ENCODE results near the gene KLHL29. TPM values are rescaled to one million over a fixed set of nuclear protein-coding genes. Genes with fewer than 3 reads are reported as not detected.

The KLHL29 gene
- total RNA-seq, 1 donor from 2014 or later = 1.6 TPM

- intact Hi-C loops (cut with DNase I) = no loop called here
- DNase-seq (ENCODE audit: low spot score) = peak; percentile 46
Measured at GRCh38 chr2:23483791-23484190, 98.8 kb downstream of the KLHL29 start.

DNA sequence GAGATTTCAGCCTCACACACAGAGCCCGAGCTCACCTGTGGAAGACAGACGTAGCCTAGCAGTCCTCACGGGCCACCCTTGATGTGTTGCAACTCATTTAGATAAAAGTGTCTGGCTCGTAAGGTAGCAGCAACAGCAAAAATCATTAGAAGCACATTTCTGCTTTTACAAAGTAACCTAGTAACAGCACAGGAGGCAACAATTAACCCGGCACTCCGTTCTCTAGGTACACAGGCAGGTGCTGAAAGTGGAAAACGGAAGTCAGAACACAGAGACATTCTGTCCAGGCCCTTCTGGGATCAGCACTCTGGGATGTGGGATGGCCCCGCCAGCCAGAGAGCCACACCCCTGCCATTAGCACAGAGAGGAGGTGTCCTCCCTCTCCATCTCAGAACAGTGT lies 99.3 kb downstream of the KLHL29 start:
- DNase-seq (ENCODE audit: low spot score) = no peak
- intact Hi-C loops (cut with DNase I) = no loop called here

DNA sequence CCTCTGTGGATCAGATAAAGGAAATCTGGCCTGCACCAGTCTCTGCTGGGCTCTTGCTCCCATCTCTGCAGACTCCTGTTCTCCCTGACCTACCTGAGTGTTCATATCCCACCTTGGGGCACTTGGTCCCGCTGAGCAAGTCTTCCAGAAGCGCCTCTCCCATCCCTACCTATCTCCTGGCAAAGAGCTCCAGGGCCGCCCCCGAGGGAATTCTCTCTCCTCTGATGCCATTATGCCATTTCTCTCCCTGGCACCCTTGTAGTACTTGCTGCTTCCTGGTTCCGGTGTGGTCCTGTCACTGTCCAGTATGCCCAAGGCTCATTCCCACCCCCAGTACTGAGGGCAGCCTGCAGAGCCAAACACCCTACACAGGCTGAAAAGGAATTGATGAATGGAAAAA lies 99.8 kb downstream of the KLHL29 start:
- intact Hi-C loops (cut with DNase I) = no loop called here
- peak; percentile 38 for DNase-seq (ENCODE audit: low spot score)

DNA sequence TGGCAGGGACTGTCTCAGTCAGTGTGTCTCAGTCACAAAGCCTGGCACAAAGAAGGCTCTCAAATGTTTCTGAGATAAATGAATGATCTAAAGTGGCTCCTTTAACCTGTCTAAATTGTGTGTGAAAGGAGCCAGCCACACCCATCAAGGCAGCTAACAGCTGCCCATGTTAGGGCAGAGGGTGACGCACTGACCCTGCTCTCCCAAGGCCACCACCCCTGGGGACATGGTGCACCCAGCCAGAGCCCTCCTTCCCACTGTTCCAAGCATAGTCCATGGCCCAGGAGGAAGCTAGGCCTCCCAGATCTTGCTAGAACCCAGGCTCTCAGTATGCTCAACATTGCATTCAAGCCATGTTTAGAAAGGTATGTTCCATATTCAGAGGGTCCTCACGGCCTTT lies 100.3 kb downstream of the KLHL29 start:
- no peak for DNase-seq (ENCODE audit: low spot score)
- intact Hi-C loops (cut with DNase I) = no loop called here

DNA sequence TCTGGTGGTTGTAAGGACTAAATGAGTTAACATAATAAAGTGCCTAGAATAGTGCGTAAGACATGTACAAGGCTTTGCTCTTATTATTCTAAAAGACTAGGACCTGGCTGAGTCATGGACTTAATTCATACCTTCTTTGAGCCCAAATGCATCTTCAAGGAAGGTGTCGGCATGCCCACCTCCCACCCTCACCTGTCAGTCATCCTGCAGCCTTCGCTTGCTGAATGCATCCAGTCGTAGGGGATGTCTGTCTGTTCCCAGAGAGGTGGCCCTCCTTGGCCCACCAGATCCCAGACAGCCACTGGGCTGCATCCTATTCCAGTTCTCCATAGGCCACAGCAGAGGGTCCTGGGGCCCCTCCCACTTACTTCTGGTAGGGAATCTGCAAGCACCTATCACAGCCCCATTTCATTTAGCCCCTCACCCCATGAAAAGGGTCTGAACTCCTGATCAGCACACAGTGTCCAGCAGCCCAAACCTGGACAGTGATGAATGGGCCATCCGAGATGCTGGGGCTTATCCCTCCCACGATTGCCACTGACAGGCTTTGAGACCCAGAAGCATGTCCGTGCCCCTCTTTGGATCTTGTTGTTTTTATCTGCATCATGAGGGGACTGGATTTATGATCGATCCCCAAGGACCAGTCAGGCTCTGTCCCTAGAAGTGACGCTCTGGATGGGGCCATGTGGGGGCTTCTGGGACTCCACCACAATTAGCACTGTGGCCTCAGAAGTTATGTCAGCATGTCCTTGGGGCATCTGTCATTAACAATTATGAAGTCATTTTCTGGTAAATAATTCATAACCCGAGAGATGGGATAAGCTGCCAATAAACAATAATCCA lies 101.1 kb downstream of the KLHL29 start:
- intact Hi-C loops (cut with DNase I) = no loop called here
- DNase-seq (ENCODE audit: low spot score) = no peak

DNA sequence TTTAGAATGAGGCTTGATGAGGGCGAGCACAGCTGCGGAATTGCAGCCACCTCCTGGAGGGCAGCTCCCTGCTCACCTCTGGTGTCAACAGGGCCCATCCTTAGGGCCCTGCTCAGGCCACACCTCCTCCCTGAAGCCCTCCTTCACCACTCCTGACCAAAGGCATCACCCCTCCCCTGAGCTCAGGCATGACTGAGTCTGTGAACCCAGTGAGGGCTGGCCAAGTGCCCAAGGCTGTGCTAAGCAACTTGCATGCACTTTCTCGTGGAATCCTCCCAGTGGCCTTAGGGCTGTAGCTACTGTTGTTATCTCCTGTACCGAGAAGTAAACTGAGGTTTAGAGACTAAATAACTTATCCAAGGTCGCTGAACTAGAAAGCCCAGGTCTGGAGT lies 101.7 kb downstream of the KLHL29 start:
- DNase-seq (ENCODE audit: low spot score) = no peak
- intact Hi-C loops (cut with DNase I) = no loop called here

DNA sequence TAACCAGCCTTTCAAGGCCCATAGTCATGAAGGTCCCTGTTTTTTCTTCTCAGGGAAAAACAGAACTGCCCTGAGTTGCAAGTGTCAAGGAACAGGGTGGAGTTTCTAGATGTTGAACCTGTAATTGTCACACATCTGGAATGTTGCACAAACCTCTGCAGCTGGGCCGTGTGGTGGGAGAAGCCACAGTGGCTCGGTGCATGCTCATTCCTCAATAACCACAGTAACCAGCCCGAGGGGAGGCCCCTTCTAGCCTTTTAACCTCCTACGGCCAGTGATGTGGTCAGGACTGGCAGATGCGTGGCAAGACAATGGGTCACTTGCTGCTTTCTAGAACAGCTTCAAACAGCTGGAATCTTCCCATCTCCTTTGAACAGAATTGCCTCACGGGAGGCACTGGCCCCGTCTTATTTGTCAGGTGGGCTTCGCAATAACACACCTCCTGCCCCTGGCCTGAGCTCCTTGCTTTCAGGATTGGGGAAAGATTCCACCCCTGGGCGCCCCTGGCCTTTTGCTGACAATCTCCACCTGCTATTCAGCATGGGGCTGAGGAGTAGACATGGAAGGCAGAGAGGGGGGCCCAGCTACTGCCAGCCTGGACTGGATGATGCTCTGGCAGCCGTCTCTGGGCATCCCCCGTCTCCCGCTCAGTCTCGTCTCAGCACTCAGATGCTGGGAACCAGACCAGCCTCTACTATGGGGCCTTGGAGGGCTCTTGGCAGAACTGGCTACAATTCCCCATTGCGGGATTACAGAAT lies 102.9 kb downstream of the KLHL29 start:
- intact Hi-C loops (cut with DNase I) = no loop called here
- no peak for DNase-seq (ENCODE audit: low spot score)

DNA sequence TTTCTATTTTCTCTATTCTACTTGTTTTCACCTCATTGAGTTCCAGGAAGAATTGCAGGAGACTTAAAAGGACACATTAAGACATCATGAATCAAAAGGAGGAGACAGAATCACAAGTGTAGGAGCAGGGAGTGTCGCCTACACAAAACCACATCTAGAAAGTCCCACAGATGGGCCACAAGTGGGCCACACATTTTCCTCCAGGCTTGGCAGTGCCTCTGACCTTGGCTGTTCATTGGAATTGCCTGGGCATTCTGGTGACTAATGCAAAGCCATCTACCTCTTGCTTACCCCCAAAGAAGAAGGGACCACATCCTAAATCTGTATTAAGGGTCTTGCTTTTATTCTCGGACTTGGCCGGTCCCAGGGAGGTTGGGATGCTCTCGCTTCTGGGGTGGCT lies 103.6 kb downstream of the KLHL29 start:
- no peak for DNase-seq (ENCODE audit: low spot score)
- intact Hi-C loops (cut with DNase I) = no loop called here

DNA sequence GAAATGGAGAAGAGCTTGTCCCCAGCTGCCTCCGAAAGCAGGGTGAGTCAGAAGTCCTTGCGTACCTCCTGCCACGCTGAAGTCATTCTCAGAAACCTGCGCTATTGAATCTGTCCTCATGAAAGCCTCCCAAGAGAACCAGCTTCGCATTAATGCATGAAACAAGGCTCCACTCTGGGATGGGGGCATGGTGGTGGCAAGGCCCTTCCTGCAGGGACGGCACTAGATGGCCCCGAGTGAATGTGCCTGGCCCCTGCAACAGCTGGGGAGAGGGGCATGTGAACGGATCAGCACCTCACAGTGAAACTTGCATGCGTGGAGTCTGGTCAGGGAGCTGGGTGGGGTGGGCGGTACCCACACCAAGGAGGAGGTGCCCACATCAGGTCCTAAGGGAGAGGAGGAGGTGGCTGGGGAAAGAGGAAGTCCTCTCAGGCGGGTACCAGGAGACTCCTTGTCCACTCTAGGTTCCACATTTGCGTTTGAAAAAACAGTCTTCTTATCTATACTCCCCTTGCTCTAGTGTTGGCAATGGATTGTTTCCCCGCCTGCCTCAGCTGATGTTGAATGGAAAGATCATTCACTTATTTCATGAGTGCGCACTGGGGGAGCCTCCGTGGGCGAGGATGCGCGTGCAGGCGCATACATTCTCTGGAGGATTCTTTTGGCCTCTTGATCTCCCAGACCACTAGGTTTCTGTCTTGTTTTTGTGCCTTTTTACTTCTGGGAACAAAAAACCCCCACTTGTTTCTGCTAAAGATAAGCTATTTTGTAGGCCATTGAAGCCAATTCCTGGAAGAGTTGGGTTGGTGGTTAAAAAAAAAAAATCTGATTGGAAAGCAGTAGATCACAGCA lies 104.7 kb downstream of the KLHL29 start:
- DNase-seq (ENCODE audit: low spot score) = no peak
- intact Hi-C loops (cut with DNase I) = no loop called here

DNA sequence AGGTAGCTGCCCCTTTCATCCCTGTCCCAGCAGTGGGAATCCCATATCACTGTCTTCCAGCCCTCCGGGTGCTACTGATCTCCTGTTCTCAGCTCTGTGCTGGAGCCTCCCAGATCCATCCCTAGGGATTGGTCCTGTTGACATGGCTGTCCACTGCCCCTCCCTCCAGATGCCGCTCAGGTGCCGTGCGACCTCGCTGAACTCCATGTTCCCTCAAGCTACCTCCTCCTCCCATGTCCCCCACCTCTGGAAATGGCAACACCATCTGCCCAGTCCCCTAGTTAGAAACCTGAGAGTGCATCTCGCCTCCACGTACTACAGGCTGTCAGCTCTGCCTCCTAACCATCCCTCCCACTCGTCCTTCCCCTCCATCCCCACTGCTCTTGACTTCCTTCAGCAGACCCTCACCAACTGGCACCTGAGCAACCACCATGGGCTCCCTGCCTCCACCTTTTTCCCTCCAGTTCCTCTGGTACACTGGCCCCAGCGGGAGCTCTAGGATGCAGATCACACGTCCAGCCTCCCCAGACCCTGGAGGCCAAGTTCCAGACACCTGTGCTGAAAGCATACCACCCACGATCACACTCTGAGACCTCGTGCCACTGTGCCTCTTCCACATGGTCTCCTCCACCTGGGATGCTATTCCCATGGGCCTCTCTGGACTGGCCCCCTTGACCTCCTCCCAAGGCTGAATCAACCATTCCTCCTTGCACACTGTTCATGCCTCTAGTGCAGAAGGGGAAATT lies 106.8 kb downstream of the KLHL29 start:
- DNase-seq (ENCODE audit: low spot score) = no peak
- intact Hi-C loops (cut with DNase I) = no loop called here

GRCh38 chr2:23492337-23492675 lies 107.3 kb downstream of the KLHL29 start:
- no peak for DNase-seq (ENCODE audit: low spot score)
- intact Hi-C loops (cut with DNase I) = no loop called here

DNA sequence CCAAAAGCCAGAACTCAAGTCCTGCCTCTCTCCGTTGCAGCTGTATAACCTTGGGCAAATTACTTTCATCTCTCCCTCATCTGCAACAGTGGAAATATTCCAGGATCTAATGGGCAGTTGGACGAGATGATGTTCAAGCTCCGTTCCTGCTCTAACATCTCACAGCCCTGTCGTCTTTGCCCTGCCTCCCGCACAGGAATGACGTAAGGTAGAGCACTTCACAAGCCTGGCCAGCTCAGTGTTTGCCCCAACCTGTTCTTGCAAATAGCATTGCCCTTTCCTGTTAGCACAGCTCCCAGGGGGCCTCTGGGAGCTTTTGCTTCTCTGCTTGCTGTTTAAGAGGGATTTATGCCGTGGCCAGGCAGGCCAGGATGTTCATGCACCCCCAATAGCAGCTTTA lies 107.9 kb downstream of the KLHL29 start:
- intact Hi-C loops (cut with DNase I) = no loop called here
- DNase-seq (ENCODE audit: low spot score) = no peak

GRCh38 chr2:23493846-23494245 lies 108.9 kb downstream of the KLHL29 start:
- intact Hi-C loops (cut with DNase I) = no loop called here
- DNase-seq (ENCODE audit: low spot score) = no peak

DNA sequence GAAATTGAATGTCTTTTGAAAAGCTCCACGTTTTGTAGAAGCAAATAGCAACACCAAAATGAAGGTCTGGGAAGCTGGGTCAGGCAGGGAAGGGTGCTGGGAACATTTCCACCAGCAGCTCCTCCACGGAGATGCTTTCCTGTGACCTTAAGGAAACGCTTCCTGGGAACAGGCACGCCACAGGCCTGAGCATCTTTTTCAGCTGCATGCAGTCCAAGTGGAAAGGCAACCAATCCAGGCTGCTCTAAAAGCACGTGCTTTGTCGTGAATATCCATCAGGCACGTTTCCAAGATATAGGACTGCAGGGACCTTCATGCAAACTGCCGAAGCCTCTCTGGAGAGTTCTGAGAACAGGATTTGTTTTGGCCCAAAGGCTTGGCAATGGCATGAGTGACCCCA lies 109.3 kb downstream of the KLHL29 start:
- DNase-seq (ENCODE audit: low spot score) = no peak
- intact Hi-C loops (cut with DNase I) = no loop called here

DNA sequence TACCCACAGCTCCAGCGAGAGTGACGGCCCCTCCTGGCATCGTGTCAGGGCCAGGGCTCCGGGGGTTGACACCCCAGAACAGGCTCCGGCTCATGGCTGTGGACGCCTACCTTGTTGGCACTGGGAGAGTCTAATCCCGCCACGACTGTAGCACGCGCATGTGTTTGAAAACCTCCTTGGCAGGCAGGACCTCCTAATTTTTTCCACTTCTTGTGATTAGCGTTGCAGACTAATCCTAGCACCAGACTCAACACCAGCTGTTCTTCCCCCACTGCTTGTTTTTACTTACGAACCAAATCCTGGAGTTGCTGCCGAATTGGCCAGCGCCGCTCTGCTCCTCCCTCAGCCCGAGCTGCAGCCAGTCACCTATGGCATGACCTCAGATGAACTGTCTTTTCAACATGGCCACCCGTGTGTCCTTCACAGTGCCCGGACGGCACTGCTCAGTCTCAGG lies 110.7 kb downstream of the KLHL29 start:
- DNase-seq (ENCODE audit: low spot score) = no peak
- intact Hi-C loops (cut with DNase I) = loop anchor here (5.0 kb wide), 2 partner anchors 57 to 122 kb away; no protein-coding TSS in a partner anchor

GRCh38 chr2:23496456-23496855 lies 111.5 kb downstream of the KLHL29 start:
- intact Hi-C loops (cut with DNase I) = loop anchor here (5.0 kb wide), 2 partner anchors 56 to 121 kb away; no protein-coding TSS in a partner anchor
- no peak for DNase-seq (ENCODE audit: low spot score)

GRCh38 chr2:23497063-23497462 lies 112.1 kb downstream of the KLHL29 start:
- intact Hi-C loops (cut with DNase I) = loop anchor here (5.0 kb wide), 2 partner anchors 55 to 120 kb away; no protein-coding TSS in a partner anchor
- no peak for DNase-seq (ENCODE audit: low spot score)

DNA sequence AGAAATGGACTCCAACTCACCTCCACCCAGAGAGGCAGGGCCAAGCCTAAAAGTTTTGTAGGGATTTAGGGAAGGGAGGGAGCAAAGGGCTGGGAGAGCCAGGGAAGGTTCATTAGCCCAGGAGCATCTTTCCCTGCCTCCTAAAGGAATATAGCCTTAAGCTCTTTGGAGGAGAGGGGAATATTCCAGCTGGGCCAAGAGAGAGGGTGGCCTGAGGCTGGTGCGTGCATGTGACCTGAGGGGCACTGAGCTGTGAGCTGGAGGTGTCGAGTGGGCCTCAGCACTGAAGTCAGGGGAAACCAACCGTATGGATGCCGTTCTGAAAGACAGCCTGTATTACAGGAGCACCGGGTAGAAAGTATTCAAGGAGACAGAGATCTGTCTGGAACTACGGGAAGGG lies 112.6 kb downstream of the KLHL29 start:
- intact Hi-C loops (cut with DNase I) = loop anchor here (5.0 kb wide), 2 partner anchors 55 to 120 kb away; no protein-coding TSS in a partner anchor
- DNase-seq (ENCODE audit: low spot score) = no peak

DNA sequence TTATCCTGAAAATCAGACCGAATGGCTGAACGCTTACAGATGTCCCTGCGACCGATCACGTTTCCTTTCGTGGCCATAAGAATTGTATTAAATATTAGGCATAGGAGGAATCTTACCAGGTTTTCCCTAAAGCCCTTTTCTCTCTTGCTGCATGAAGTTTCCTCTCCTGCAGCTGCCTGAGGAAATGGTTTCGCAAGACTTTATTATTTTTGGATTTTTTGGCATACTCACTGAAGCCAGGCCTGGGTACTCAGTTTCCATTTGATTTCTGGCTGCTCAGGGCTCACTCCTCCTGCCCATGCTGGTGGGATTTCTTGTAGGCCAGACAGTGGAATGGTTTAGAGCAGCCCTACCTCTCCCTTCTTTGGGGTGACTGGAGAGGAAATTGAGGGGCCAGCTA lies 114.0 kb downstream of the KLHL29 start:
- no peak for DNase-seq (ENCODE audit: low spot score)
- intact Hi-C loops (cut with DNase I) = loop anchor here (5.0 kb wide), 2 partner anchors 53 to 118 kb away; no protein-coding TSS in a partner anchor

Data from cardiac septum (tissue), 1 donor.